GM18508 (cell line): ENCODE measurements around the gene RAN.
"Not testable (repeated sequence)": the region's sequence is repeated elsewhere in the genome, so short reads cannot be mapped to it uniquely, and the experiment has no call there.

ENCODE experiments used
- ATAC-seq: cut with Tn5 transposase; IDR thresholded peaks from one replicate; pipeline ENCODE4 v1.9.1; 2021; ENCODE audit warnings: moderate number of reproducible peaks; ENCODE audit not compliant: insufficient read depth, unreplicated experiment

The RAN gene

DNA sequence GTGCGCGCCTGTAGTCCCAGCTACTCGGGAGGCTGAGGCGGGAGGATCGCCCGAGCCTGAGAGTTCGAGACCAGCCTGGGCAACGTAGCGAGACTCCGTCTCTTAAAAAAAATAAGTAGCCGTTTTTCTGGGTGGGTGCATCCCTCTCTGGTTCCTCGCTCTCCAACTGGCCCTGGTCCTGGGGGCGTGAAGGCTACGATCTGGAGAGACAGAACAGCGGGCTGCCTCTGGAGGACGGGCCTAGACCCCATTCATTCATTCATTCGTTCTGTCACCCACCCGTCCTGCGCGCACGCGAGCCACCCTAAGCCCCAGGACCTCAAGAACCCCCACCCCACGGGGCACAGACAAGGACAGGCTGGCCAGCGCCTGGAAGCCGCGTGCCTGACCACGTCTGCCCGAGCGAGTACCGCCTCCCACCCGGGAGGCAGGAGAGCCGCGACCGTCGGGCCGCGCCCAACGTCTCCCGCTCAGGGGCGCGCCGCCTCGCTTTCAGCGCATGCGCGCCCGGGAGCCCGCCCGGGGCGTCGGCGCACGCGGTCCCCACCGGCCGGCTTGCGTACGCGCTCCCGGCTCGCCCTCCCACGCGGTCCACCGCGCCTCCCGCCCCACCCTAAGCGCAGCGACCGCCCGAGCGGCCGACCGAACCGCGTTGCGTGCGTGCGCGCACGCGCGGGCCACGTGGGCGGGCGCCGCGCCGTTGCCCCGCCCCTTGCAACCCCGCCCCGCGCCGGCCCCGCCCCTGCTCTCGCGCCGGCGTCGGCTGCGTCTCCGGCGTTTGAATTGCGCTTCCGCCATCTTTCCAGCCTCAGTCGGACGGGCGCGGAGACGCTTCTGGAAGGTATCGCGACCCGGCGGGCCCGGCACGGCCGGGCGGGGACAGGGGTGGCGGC is at the start of gene RAN:
Gene RAN (plus strand): TSS at position 781 of the 893 bp plus-strand sequence. CDS start 528 bp downstream, outside the sequence.
- ATAC-seq, result peak; percentile 22

DNA sequence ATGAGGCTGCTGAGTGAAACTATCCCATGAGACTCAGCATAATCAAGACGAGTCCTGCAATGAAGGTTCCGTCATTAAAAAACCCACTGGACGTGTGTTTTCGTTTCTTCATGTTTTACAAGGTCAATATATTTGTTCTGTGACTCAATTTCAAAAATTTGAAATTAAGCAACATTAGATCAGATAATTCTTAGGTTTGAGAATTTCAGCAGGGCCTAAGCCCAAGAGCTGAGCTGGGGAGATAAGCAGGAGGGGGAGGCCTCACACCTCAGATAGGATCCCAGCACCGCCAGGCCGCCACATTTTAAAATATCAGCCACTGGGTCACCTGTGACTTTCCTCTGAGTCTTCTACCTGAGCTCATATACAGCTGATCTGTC is 46.1 kb upstream of the RAN start:
- no peak for ATAC-seq

DNA sequence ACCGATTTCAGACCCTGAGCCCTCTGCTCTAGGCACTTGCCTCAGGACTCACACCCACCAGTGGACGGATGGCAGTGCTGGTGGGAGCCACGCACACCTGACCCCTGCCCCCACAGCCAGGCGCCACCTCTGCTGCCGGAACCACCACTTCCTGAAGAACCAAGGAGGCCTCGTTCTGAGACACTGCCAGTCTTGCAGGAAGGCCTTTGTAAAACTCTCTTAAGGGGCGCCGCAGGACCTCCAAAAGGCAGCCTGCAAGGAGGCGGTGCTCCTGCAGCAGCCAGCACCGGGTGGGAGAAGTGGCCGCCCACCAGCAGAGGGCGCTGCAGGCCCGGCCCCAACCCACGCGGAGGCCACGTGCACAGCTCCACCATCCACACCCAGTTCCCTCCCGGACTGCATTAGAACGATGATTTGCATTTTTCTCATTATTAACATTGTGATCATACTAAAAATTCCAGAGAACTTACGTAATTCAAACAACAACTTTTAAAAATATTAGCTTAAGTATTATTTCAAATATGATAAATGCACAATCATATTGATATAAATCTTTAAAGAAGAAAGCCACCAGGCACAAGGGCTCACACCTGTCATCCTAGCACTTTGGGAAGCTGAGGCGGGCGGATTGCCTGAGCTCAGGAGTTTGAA is 45.6 kb upstream of the RAN start:
- ATAC-seq, result no peak

DNA sequence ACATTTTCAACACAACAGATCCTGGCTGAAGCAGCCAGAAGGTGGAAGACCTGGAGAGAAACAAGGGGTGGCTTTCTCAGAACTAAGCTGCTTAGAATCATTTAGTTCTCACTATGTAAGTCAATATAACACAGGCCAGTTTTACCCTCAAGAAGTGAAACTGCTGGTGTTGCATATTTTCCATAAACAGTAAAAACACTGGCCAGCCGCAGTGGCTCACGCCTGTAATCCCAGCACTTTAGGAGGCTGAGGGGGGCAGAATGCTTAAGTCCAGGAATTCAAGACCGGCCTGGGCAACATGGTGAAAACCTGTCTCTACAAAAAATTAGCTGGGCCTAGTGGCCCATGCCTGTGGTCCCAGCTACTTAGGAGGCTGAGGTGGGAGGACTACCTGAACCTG is 44.4 kb upstream of the RAN start:
- ATAC-seq, result no peak

GRCh38 chr12:130828895-130829294 is 43.0 kb upstream of the RAN start:
- no peak for ATAC-seq

- no peak for ATAC-seq
These were observed 42.2 kb upstream of the RAN start for GRCh38 chr12:130829391-130830245.

GRCh38 chr12:130830246-130830551 is 41.7 kb upstream of the RAN start:
- ATAC-seq, result no peak

- no peak for ATAC-seq
These were observed 40.6 kb upstream of the RAN start for GRCh38 chr12:130831246-130831645.

- ATAC-seq, result no peak
These were observed 39.9 kb upstream of the RAN start for GRCh38 chr12:130831876-130832405.

DNA sequence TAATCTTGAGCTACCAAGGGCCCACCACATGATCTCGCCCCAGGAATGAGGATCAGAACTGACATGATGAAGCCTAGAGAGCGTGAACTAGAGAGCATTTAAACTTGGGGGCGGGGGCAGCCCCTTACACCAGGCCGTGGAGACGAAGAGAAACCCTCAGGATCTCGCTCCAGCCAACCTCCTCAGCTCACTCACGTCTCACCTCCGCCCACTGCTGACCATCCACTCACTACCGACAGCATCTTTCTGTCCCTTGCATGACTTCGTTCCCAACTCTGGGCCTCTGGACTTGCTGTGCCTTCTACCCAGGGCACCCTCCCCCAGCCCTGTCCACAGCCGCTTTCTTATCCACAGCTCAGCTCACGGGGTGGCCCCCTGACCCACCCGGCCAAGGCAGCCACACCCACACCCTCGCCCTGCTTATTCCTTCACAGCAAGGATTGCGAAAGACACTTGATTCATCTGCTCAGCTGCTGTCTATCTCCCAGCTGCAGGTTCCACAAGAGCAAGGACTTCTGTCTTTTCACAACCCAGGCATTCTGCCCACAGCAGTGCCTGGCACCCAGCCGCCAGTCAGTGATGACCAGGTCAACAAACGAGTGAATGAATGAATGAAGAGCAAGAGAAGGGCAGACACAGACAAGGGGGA is 39.2 kb upstream of the RAN start:
- ATAC-seq, result no peak

DNA sequence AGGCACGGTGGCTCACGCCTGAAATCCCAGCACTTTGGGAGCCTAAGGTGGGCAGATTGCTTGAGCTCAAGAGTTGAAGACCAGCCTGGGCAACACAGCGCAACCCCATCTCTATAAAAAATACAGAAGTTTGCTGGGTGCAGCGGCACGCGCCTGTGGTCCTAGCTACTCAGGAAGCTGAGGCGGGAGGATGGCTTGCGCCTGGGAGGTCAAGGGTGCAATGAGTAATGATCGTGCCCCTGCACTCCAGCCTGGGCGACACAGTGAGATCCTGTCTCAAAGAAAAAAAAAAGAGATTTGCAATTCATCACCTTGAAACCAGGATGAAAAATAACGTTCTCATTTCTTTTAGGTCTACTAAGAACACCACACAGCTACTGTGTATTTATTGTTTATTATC is 36.9 kb upstream of the RAN start:
- ATAC-seq, result no peak

GRCh38 chr12:130835436-130835835 is 36.4 kb upstream of the RAN start:
- ATAC-seq, result no peak

DNA sequence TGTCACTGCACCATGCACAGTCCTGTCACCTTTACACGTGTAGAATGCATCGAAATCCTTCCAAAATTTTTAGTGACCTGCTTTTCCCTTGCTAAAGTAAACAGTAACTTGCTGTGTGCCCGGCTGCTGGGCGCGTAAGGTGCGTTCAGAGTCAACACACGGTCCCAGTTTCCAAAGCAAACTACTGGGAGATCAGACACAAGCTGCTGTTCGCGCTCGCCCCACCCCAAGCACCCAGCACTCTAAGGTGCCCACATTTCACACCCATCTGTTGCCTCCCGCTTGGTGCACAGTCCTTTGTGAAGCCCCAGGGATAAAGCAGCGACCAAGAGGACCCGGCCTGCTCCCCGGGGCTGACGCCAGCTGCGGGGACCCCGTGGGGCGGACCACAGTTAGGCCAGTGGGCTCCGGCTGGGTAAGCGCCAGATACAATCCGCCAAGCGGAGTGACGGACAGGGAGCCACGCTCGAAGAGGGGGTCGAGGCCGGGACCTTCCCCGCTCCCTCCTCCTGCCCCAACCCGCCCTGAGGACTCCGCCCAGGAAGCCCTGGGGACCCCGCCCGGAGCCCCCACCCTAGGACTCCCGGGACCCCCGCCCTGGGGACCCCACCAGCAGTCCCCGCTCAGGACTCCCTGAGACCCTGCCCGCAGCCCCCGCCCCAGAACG is 33.4 kb upstream of the RAN start:
- no peak for ATAC-seq

- ATAC-seq, result peak; percentile 47
These were observed 32.7 kb upstream of the RAN start, which contains the start of gene STX2 for GRCh38 chr12:130838951-130839769. STX2 (minus strand) TSS chr12:130839250; CDS start chr12:130839099, 151 bp downstream.

DNA sequence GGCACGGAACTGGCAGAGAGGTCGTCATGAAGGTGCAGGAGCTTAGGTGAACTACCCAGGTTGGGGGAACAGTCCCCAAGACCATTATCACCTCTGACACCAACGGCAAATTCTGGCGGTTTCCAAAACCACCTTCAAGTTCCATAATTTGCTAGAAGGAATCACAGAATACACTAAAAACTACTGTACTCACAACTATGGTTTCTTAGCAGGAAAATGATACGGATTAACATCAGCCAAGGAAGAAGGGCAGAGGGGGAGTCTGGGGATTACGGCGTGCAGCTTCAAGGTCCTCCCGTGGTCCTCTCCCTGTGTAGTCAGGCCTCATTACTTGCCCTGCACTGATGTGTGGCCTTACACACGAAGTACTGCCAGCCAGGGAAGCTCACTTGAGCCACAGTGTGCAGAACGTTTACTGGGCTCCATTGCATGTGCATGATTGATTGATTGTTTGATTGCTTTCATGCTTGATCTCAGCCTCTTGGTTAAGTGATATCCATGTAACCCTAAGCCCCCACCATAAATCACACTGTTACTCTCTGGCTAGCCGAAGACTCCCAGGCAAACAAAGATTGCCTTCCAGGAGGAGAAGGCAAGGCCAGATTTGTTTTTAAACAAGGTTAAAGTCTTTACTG is 32.0 kb upstream of the RAN start:
- no peak for ATAC-seq

- no peak for ATAC-seq
These were observed 25.5 kb upstream of the RAN start for GRCh38 chr12:130846369-130846768.

DNA sequence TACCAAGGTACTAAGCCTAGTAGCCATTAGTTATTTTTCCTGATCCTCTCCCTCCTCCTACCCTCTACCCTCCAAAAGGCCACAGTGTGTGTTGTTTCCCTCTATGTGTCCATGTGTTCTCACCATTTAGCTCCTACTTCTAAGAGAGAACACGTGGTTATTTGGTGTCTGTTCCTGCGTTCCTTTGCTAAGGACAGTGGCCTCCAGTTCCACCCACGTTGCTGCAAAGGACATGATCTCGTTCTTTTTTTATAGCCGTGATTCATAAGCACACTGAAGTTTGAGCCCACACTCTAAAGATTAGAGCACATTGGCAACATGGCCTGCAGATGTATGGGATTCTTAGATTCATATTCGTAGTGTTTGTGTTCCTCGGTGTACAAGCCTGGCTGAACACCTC is 24.8 kb upstream of the RAN start:
- ATAC-seq, result no peak

GRCh38 chr12:130848105-130848504 is 23.8 kb upstream of the RAN start:
- not testable (repeated sequence) for ATAC-seq
